Hepatic stellate cell (primary cell): ENCODE measurements around the gene CLEC18C.
"Not testable (repeated sequence)": the region's sequence is repeated elsewhere in the genome, so short reads cannot be mapped to it uniquely, and the experiment has no call there.

Source experiments
- DNase-seq: peaks from one replicate; pipeline ENCODE4 v3.0.0; 2011; ENCODE audit warnings: low spot score

The CLEC18C gene

DNA sequence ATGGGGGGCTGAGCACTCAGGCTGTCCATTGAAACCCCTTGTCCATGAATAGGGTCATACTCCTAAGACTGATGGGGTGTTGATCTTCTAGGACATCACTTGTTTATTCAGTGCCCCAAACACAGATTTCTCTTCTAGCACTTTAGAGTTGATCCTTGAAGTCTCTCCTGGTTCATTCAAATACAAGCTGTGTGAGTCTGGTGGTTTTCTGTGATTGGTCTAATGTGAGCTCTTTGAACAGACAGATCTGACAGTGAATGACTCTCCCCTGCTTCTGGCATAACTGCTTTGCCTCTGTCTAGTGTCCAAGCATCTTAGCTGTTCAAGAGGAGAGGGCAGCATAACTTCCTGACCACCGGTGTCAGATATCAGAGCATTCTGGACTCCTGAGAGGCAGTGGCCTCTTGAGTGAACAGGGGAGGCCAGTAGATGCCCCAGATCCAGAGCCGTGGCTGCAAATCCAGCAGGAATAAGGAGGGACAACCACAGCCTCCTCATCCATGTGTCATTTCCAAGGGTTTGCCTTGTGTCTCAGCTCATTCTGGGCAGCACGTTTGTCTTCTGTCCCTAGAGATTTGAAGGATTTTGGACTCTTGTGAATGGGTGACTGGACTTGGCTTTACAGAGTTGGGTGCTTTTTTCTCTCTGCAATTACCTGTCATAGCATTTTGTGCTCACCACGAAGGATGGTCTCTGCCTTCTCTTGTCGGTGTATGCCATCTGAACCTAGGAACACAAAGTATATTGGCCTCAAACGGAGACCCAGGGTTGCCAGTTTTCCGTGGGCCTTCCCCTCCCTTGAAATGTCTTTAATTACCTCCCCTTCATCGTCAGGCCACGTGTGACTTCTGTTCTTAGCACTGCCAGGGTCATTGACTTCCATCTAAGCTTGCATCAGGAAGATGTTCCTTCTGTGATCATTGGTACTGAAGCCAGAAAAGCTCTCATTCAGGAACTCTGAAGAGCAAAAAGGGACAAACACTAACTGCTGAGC is 13.9 kb upstream of the CLEC18C start:
- DNase-seq: peak; percentile 47

DNA sequence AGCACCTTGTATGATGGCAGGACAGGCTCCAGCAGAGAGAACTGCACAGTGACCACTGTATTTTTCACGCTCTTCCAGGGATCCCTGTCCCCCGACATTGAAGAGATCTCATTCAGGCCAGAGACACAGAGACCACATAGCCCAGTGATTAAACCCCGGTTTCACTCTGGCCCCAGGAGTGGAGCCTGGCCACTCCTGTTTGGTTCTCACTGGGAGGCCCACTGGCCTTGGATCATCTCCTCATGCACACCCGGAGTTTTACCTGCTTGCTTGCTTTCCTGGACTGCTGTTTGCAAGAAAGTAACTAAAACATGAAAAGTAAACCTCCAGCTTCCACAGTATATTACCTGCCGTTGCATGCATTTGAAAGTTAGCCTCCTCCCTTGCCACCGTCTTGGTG is 13.2 kb upstream of the CLEC18C start:
- DNase-seq: no peak

DNA sequence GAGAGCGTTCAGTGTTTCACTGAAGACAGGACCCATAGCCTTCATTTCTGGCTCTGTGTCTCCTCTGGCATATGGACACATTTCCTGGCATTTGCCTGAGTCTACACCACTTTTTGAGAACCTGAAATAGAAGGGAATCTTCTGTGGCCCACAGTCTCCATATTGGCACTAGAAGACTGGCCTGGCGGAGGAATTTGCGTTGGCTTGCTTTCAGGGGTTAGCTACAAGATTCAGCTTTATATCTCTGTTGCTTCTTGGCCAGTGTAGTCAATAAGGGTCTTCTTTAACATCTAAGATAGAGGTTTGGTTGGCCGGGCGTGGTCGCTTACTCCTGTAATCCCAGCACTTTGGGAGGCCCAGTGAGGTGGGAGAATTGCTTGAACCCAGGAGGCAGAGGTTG is 12.8 kb upstream of the CLEC18C start:
- DNase-seq: no peak

DNA sequence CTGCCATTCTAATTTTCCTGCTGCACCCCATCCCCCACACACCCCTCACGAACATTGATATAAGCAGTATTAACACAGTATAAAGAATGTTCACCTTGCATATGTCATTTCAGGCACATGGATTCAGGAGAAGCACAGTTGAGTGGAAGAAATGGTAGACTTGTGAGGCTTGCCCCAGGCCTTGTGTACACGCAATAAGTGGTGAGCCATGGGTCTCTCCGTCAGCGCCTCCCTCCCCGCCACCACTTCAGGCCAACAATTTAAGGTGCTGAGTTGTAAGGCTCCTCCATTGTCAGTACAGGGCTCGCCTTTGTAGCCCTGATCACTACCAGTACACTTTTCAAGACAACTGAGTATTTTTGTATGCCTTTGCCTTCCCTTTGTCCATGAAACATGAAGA is 12.2 kb upstream of the CLEC18C start:
- DNase-seq: no peak

DNA sequence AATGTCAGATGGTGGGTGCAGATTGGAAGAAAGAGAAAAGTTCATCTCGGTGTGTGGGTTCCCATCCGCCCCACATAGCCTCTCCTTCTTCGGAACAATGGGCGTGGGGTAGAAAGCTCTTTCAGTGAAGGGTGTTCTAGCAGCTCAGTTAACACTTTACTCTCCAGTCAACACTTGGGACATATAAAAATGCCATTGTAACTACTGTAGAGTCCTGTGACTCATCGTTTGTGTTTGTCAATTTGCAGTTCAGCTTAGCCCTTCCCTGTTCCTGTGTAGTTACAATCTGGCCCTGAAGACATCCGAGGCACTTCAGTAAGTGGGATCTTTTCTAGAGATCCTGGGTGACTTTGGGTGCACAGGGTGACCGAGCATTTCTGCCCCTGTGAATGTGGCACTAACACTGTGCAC is 11.5 kb upstream of the CLEC18C start:
- peak; percentile 83 for DNase-seq

DNA sequence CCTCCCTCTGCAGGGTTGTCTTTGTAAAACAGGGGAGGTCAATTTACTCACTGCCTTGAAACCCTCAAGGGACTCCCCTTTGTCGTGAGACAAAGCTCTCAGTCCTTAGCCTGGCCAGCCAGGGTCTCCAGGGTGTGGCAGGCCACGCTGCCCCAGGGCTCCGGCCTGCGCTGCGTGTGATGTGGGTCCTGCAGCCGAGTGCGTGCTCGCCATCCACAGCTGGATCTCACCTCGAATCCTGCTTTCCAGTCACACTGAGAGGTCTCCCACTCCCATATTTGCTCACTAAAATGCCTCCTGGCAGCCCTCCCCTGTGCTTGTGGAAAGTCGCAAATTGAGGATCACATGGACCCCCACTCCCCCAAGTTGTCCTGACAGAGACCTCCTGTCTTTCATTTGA is 10.0 kb upstream of the CLEC18C start:
- no peak for DNase-seq

DNA sequence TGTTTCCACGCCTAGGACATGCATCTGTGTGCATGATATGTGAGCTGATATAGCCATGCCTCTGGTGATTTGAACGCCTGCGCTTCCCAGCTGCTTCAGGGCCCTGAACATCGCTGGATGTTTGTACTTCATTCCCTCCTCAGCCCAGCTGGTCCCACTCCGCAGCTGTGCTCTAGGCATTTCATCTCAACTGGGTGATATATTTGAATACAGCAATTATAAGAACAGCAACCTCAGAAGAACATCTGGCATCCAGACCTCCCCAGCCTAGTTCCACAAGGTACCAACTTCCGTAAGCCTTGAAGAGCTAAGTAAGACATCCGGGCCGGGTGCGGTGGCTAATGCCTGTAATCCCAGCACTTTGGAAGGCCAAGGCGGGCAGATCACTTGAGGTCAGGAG is 6.9 kb upstream of the CLEC18C start:
- DNase-seq: not testable (repeated sequence)

DNA sequence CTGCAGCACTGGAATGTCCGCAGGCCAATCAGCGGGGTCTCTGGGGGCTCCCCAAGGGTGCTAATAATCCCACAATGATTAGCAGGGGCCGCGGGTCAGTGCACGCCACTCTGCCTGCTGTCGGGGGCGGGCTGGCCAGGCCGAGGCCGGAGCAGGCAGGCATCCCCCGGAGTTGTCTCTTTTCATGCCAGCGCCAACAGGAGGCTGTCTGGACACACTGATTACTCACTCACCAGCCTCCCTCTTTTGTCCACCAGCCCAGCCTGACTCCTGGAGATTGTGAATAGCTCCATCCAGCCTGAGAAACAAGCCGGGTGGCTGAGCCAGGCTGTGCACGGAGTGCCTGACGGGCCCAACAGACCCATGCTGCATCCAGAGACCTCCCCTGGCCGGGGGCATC is 329 bp downstream of the CLEC18C start:
- DNase-seq: not testable (repeated sequence)

DNA sequence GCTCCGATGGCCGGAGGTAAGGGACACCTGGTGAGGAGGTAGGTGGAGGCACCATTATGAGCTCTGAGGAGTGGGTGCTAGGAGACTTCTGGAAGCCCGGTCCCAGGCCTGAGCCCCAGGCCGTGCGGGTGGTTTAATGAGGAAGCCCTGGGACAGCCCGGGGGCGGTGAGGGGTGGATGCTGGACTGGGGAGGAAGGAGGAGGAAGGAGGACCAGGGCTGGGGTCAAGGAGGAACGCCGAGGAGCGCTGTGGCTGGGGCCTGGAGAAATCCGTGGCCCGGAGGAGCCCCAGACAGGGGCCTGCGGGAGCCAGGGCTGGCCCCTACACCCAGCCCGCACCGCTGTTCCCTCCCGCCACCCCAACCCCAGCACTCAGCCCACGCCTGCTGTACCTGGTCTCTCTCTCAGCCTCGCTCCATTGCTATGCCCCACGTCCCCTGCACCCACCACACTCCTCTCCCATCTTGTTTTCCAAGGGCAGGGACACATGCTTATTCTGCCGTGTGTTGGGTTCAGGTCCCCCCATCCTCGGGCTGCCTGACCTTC is 873 bp downstream of the CLEC18C start:
- not testable (repeated sequence) for DNase-seq

DNA sequence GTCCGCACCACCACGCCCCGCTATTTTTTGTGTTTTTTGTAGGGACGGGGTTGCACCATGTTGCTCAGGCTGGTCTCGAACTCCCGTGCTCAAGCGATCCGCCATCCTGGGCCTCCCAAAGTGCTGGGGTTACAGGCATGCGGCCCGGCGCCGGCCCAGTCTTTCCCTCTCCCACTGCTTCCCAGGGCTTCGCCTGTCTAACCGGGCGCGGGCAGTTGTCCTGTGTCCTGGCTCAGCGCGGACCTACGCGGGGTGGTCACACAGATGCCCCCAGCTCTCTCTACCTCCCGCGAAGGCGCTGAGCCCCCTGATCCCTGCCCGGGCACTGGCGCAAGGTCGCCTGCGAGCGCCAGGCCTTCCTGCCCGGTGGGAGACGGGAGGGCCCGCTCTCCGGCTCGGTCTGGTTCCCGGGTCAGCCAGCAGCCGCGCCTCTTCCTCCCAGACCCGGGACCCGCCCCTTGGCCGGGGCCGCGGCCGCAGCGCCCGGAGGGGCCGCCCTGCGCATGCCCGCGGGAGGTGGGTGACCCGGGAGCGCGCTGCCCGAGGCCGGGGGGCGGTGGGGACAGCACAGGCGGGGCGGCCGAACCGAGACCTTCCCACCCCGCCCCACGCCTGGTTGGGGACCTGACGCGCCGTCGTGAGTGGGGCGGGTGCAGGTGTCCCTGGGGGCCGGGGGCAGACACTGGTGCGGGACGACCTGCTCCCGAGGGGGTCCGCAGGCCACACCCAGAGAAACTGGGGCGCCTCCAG is 14.4 kb downstream of the CLEC18C start:
- not testable (repeated sequence) for DNase-seq

DNA sequence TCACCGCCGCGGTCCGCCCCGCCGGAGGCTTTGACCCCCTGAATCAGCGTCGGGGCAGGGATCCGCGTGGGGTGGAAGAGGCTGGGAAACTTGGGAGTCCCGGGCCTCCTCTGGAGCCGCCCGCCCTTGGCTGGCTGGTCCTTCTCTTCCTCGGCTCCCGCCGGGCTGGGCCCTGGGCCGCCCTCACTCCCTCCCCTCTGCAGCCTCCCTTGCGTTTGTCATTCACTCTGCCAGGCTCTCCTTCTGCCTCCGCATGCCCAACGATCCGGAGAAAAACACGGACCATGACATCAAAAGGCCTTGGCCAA is 15.0 kb downstream of the CLEC18C start:
- DNase-seq: not testable (repeated sequence)

DNA sequence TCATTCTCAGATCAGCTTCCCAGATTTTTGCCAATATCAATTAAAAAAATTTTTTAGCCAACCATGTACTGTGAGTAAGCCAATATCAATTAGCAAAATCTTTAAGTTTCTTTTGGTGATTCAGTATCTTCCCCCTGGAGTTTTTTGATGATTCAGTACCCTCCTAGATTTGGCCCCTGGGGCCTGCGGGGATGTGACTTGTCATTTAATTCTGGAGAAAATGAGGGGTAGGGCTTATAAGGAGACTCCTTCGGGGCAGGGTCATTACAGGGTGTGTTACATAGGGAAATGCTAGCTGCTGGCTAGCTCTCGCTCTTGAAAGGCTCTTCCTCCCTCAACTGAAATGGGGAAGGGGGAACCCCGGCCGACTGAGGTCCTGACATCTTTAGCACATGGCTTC is 17.0 kb downstream of the CLEC18C start:
- not testable (repeated sequence) for DNase-seq

DNA sequence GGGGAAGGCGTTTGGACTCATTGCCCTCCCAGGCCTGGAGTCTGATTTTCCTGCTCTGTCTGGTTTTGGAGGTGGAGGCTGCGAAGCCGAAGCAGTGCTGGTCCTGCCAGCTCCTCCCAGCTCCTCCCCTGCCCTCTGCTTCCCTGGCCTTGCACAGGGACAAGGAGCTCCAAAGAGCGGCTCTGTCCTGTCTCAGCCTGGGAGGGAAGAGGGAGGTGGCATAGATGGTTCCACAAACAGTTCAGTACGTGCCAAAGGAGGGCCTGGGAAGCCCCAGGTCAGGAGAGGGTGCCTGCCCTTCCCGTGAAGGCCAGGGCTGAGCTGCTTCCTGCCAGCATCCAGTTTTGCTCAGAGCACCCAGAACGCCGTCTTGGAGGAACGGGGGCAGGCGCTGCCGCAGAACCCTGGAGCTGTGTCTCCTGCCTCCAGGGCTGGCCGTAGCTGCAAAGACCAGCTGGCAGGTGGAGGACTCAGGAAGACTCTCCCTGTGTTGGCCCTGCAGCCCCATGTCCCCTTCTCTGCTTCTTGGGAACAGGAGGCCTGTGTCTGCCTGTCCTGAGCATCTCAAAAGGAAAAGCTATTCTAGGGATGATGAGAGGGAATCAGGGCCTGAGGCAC is 23.2 kb downstream of the CLEC18C start:
- not testable (repeated sequence) for DNase-seq

DNA sequence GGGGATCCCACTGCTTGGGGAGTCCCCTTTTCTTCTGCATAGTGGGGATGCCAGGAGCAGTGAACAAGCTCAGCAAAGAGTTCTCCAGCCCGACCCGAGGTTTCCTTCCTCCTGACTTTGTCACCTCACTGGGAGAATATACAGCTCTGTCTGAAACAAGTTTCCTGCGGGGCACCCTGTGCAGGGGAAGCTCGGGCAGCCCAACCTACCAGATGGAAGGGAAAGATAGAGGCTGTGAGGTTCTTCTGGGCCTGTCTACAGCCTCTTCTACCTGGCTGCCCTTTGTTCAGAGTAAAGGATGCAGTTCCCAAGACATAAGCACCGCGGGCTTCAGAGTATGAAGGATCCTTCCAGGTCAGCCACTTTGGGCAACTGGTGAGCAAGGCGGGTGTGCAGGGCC is 24.0 kb downstream of the CLEC18C start:
- DNase-seq: not testable (repeated sequence)

DNA sequence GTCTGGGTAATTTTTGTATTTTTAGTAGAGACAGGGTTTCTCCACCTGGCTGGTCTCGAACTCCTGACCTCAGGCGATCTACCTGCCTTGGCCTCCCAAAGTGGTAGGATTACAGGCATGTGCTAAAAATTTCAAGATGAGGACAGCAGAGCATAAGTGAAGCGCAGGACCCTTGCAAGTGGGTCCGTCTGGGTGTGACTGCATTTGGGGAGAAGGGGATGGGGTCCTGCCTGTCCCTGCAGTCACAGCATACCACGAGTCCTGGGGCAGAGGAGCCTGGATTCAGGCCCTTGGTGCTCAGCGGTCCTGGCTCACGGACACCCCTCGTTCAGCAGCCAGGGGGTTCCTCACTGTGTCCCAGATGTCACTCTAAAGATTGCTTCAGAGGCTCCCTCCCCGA is 24.6 kb downstream of the CLEC18C start:
- not testable (repeated sequence) for DNase-seq

DNA sequence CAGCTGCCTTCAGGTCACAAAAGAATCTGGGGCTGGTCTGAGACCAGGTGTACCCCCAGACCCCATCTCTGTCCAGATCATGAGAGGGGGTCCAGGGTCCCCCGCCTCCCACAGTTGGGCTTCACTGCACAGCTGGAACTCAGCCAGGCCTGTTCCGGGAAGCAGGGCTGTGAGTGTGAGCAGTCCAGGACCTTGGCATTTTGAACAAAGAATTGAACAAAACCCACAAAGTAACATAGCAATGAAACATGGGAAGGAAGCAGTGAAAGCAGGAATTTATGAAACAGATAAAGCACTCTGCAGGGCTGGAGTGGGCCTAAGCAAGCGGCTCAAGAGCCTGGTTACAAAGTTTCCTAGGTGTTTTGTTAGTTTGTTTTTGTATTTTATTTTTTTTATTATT is 25.1 kb downstream of the CLEC18C start:
- not testable (repeated sequence) for DNase-seq

DNA sequence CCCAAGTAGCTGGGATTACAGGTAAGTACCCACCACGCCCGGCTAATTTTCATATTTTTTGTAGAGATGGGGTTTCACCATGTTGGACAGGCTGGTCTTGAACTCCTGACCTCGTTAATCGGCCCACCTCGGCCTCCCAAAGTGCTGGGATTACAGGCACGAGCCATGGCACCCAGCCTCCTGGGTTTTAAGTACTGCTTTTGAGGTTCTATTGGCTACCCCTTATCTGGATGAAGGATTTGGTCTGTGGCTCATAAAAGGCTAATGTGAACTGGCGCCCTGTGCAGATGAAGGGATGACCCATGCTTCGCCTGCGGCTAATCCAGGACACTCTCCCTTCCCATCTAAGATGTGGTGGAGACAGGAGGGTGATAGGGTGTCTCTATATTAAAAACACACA is 25.6 kb downstream of the CLEC18C start:
- not testable (repeated sequence) for DNase-seq

DNA sequence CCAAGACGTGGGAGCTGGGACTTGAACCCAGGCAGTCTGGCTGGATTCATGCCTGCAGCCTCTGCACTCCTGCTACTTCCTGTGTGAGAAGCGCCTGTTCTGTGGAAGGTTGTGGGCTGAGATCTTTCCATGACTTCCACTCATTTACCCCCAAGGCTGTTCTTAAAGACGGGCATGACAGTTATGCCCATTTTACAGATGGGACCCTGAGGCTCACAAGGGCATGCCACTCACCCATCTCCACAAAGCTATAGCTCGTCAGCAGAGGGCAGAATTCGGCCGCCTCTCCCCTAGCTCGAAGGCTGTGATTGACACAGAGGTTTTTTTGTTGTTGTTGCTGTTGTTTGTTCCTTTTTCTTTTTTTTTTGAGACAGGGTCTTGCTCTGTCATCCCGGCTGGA is 26.5 kb downstream of the CLEC18C start:
- not testable (repeated sequence) for DNase-seq

DNA sequence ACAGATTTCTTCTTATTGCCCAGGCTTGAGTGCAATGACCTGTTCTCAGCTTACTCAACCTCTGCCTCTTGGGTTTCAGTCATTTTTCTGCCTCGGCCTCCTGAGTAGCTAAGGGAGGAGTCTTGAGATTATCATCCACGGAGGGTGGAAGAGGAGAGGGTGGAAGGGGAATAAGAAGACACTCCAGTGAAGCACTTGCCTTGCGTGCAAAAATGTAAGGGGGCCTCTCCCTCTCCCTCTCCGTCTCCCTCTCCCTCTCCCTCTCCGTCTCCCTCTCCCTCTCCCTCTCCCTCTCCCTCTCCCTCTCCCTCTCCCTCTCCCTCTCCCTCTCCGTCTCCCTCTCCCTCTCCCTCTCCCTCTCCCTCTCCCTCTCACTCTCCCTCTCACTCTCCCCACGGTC is 29.9 kb downstream of the CLEC18C start:
- not testable (repeated sequence) for DNase-seq

DNA sequence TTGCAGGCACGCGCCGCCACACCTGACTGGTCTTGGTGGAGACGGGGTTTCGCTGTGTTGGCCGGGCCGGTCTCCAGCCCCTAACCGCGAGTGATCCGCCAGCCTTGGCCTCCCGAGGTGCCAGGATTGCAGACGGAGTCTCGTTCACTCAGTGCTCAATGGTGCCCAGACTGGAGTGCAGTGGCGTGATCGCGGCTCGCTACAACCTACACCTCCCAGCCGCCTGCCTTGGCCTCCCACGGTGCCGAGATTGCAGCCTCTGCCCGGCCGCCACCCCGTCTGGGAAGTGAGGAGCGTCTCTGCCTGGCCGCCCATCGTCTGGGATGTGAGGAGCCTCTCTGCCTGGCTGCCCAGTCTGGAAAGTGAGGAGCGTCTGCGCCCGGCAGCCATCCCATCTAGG is 30.4 kb downstream of the CLEC18C start:
- DNase-seq: not testable (repeated sequence)

DNA sequence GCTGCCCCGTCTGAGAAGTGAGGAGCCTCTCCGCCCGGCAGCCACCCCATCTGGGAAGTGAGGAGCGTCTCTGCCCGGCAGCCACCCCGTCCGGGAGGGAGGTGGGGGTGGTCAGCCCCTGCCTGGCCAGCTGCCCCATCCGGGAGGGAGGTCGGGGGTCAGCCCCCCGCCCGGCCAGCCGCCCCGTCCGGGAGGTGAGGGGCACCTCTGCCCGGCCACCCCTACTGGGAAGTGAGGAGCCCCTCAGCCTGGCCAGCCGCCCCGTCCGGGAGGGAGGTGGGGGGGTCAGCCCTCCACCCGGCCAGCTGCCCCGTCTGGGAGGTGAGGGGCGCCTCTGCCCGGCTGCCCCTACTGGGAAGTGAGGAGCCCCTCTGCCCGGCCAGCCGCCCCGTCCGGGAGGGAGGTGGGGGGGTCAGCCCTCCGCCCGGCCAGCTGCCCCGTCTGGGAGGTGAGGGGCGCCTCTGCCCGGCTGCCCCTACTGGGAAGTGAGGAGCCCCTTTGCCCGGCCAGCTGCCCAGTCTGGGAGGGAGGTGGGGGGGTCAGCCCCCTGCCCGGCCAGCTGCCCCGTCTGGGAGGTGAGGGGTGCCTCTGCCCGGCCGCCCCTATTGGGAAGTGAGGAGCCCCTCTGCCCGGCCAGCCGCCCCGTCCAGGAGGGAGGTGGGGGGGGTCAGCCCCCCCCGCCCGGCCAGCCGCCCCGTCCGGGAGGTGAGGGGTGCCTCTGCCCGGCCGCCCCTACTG is 31.2 kb downstream of the CLEC18C start:
- DNase-seq: not testable (repeated sequence)

DNA sequence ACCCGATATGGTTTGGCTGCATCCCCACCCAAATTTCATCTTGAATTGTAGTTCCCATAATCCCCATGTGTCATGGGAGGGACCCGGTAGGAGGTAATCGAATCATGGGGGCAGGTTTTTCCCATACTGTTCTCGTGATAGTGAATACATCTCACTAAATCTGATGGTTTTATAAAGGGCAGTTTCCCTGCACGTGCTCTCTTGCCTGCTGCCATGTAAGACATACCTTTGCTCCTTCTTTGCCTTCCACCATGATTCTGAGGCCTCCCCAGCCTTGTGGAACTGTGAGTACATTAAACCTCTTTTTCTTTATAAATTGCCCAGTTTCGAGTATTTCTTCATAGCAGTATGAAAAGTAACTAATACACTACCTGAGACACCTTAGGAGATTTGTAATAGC is 32.8 kb downstream of the CLEC18C start:
- DNase-seq: not testable (repeated sequence)
